Femur (tissue), 1 donor: Measurements from ENCODE around the gene SLN.

Source experiments
- DNase-seq: peaks from one replicate; pipeline ENCODE4 v3.0.0-alpha.2; 2017

The SLN gene

DNA sequence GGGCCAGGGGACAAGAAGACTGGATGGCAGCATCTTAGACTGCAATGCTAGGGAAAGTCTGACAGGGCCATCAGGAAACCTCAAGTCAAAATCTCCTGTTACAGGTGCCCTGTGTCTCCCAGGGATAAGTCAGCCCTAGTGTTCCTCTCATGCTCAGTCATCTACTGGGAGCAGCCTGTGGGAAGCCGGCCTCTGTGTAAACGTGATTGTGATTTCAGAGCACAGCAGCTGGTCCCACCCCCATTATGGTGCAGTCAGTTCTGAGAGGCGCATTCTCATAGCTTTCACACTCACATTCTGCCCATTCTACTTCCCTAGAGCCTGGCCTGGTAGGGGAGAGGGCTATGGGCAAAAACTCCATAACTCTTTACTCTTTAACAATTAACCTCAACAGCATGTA, 7.2 kb upstream of the SLN start:
- no peak for DNase-seq

GRCh38 chr11:107716884-107717532, 5.2 kb upstream of the SLN start:
- no peak for DNase-seq

DNA sequence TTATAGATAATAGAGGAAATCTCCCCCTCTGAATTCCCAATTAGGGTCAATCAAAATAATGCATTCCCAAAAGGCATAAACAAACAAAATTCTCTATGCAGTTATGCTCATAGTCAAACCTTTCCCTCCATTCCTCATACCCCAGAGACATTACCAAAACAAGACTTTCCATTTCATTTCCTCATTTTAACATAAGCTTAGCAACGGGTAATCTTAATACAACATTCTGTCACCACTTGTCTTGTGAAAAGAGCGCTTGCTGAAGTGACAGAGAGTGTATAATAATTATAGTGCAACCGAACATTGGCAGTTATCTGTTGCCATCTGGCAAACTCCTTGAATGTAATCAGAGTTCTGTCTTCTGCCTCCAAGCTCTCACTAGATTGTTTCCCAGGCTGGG, 1.2 kb upstream of the SLN start:
- no peak for DNase-seq

- DNase-seq: no peak
Observed at GRCh38 chr11:107710301-107710700, 1.6 kb downstream of the SLN start.

DNA sequence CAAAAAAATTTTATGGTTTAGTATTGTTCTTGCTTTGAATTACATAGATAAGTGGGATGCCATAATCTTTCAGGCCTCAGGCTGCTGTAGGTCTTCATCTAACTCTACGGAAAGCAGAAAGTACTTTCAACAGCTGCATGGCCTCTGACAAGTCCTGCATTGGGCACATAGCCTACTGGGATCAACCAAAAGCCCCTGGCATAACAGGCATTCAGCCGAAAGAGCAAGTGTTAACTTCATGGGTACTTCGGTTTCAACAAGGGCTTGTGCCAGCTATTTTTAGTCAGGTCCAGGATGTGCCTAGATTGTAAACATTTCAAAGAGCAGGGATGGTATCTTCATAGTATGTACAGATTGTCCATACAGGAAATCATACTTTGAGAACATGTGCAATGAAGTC, 3.1 kb downstream of the SLN start:
- DNase-seq: peak; percentile 48

DNA sequence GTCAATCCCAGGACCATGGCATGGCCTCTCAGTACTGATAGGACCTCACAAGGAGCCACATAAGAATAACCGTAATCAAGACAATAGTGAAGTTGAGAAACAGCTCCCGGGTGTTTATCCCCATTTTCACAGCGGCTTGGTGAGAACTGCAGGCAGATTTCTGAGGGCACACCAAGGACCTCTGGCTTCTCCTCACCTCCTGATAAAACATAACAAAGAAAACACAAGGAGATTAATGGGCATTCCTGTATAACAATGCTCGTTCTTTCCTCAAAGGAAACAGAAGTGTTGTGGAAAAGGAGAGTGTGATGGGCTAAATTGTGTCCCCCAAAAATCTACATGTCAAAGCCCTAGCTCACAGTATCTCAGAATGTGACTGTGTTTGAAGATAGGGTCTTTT, 4.0 kb downstream of the SLN start:
- DNase-seq: no peak

DNA sequence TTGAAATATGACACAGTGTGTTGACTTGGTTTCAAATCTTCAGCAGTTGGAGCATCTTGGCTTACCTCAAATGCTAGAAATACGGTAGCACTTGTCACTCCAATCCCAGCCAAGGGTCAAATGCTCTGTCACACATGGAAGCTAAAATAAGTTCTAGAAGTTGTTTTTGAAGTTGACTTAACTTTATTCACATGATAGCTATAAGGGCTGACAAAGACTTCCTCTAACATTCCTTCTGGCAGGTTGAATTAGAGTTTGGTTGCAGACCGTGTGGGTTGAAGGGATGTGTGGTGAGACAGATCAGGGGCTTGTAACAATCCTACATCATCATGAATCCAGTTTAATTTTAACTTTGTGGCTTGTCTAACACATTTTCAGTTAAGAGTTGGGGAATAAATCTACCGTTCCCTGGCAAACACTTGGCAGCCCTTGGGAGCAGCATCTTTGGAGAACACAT, 4.6 kb downstream of the SLN start:
- no peak for DNase-seq

DNA sequence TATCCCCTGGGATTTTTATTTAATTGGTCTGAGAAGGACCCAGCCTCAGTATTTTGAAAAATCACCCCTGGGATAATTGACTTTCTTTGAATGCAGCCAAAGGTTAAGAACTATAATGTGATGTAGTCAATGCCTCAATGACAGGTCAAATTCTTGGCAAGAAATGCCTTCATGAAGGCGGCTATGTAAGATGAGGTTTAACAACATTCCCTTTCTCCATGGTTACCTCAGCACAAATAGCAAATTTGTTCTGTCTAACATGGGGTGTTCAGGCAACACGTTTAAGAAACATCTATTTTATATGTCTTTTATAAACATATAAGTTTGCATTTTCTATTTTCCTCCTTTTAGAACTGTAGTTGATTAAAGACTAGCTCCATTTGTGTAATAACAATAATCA, 5.3 kb downstream of the SLN start:
- DNase-seq: no peak

DNA sequence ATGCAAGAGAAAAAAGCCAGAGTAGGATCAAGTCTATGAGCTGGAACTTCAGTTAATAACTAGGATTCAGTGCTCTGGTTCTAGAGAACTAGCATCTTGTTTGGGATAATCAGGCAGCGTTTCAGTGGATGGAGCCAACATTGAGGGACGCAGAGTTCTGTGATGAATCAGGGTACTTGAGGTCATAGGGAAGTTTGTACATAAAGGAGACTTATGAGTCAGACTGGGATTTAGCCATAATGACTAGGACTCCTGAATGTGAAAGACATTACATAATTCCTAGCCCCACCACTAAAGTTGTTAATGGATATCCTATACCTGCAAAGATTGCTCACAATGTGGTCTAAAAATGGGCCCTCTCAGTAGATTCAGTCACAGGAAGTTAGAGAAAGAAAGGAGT, 6.8 kb downstream of the SLN start:
- DNase-seq: no peak

- no peak for DNase-seq
Observed at GRCh38 chr11:107704451-107704850, 7.4 kb downstream of the SLN start.

GRCh38 chr11:107702723-107703122, 9.1 kb downstream of the SLN start:
- DNase-seq: no peak

DNA sequence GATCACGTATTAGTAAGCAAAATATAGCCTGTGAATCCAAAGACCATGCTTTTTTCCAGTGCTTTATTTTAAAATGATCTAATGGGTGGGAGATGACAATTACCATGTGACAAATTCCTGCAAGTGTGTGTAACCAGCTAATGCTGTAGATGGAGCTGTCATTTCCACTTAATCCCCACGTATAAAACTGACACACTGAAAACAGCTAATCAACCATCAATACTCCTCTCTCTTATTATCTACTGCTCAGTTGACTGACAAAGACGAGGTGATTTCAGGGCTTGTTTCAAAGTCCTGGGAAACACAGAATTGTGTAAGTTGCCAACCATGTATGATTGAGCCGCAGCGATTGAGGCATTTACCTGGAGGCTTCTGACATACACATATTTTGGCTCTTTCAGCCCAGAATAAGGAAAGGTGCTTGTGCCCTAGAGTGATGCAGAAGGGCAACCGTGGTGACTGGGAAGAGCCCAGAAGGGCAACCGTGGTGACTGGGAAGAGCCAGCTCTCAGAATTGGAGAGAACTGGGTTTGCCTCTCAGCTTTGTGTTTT, 9.7 kb downstream of the SLN start:
- DNase-seq: no peak

DNA sequence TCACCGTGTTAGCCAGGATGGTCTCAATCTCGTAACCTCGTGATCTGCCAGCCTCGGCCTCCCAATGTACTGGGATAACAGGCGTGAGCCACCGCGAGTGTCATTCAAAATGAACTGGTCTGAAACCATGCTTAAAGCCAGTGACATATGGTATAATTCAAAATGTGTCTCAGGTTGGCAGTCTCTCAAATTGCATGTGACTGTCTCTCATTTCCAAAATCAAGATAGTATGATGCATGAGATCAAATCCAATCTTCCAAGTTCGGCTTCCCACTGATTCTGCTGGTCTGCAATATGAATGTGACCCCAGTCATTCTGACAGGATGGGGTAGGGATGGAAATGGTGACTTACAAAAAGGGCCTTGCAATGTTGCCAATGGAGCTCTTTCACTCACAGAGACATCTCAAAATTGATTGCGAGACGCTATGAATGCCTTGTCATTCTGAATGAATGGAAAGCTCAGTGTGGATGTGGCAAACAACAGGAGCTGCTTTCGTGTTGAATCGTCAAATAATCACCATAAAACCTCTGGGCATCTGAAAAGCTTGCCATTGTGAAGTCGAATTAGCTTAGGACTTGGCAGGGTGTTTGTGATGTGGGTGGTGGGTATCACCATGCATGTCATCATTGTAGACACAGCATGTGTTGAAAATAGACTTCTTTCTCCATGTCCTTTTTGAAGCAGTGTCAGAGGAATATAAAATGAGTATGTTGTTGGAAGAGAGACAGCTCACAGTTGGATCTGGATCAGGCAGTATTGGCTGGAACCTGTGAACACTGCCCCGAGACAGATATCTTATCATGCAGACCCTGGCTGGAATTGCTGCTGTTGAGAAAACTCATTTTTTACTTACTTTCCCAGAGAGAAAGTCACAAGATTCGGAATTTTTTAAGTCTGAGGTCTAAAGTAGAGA, 12.2 kb downstream of the SLN start:
- DNase-seq: no peak

- no peak for DNase-seq
Observed at GRCh38 chr11:107697291-107697690, 14.6 kb downstream of the SLN start.

GRCh38 chr11:107696140-107696539, 15.7 kb downstream of the SLN start:
- no peak for DNase-seq

DNA sequence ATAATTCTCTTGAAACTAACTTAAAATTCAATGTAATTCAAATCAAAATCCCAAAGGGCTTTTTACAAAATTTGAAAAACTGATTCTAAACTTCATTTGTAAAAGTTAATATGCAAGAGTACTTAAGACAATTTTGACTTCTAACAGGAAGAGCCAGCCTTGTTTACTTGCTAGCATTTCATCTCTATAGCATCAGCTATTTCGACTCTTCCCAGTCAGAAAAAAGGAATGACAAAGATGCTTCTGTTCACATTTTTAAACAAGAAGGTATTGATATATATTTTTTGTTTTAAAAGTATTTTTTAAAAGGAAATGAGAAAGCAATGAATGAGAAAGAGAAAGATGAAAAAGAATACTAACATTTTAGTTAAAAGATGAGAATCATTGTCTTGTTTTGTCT, 16.4 kb downstream of the SLN start:
- no peak for DNase-seq

GRCh38 chr11:107691000-107691750, 20.7 kb downstream of the SLN start:
- no peak for DNase-seq

- peak; percentile 78 for DNase-seq
Observed at GRCh38 chr11:107689317-107690202, 22.3 kb downstream of the SLN start.

DNA sequence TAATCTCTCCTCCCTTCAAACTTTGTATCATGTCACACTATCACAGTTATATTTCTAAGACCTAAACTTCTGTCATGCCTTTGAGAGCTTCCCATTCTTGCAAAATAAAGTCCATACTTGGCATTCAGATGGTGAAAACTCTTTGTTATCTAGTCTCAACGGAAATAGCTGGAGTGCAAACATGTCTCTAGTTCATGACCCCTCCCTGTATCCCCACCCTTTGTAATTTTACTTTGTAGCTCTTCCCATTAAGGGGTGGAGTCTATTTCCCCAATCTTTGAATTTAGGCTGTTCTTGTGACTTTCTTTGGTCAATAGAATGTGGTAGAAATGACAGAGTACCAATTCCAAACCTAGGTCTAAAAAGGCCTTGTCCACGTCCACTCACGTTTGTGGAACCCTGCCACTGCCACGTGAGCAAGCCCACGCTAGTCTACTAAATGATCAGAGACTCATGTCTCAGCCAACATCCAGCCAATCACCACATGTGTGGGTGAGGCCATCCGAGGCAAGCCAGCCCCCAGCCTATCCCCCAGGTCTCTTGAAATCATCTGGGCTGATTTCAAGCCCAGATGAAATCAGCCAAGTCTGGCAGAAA, 23.4 kb downstream of the SLN start:
- DNase-seq: no peak

DNA sequence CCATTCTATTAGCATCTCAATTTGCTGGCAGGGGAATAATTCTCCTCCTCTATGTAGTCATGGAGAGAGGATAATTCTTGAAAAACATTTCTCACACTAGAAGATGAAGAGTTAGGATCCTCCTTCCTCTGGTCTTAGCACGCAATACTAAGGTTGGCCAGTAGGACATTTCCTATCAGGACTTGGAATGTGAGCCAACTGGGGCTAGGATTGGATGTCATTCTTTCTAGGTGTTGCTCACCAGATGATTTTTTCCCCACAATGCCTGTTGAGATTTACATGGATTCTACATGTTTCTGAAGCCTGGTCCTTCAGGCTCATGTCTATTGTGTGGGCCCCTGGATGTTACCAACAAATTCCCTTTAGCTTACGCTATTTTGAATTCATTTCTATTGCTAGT, 28.0 kb downstream of the SLN start:
- no peak for DNase-seq

DNA sequence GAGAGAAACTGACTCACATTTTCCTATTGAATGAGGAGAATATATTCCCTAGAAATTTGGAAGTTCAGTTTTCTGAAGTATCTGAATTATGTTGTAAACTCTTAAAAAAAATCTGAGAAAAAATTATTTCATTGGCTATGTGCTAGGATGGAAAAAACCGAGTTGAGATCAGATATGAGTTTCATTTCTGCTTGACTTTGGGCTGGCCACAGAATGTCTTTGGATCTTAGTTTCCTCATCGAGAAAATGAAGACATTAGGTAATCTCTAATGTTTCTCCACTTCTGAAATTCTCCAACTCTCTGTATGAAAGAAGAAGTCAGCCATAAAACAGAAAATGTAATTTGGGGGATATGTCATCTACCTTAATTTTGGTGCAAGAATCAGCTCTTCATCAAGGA, 28.8 kb downstream of the SLN start:
- no peak for DNase-seq

DNA sequence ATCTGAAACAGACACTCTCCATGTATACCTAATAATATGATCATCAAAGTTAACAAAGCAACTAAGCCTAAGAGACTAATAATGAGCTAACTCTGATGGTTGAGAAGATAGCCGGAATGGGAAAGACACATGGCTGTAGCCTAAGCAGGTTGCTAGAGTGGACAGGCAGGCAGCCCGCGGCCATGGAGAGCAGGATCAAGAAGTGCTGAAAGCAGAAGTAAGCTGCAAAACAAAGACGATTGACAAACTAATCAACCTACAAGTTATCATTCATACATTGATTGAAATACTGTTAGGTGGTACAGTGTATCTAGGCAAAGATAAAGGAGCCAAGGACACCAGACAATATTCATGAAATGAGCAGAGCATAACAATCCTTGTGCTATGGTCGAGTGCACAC, 29.3 kb downstream of the SLN start:
- no peak for DNase-seq
